Stimulated activated CD4-positive, alpha-beta T cell treated with anti-CD3 and anti-CD28 coated beads, TNF-alpha, amount 100 ng/mL, for 4 hours (primary cell): ENCODE results near the gene C11orf42.

Experiments used
- DNase-seq, 3 experiments: peaks; one replicate each; pipeline ENCODE4 v3.0.0-alpha.2; 2020; ENCODE audit warnings: low read depth in 3 of 3

Gene C11orf42, protein sequence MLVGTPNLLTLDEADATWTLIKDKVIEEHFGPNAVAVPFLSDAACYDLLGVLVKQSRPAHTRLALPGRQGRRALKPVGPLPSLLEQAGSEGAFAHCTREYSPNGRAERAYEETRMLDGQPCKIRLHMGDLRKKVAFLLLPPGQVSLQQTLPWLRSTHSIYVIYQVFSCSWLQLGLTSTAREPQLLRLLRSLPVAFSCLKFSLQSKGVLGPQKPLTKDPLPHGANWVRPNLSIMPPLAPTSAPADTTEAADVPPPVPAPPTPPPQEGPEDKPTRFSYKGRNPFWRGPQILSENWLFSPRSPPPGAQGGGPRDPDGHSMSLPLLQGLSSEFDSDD

DNA sequence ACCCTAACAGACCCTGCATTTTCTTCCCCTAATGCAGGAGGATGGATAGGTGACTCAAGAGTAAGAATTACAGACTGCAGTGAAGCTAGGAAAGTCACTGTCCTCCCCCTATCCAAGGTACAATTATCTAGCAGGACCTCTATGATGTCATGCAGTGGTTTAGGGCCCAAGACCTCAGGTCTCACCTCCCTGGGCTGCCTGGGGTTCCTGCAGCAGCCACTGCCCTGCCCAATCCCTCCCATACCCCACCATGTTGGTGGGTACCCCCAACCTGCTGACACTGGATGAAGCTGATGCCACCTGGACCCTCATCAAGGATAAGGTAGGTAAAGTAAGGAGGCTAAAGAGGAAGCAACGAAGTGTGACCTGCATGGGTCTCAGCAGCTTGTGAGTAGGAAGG lies at the start of gene C11orf42:
Gene C11orf42, plus strand, starts transcription at position 192 of the 400 bp plus-strand sequence. Its CDS starts 59 bp downstream, at position 251.
- no peak for DNase-seq

DNA sequence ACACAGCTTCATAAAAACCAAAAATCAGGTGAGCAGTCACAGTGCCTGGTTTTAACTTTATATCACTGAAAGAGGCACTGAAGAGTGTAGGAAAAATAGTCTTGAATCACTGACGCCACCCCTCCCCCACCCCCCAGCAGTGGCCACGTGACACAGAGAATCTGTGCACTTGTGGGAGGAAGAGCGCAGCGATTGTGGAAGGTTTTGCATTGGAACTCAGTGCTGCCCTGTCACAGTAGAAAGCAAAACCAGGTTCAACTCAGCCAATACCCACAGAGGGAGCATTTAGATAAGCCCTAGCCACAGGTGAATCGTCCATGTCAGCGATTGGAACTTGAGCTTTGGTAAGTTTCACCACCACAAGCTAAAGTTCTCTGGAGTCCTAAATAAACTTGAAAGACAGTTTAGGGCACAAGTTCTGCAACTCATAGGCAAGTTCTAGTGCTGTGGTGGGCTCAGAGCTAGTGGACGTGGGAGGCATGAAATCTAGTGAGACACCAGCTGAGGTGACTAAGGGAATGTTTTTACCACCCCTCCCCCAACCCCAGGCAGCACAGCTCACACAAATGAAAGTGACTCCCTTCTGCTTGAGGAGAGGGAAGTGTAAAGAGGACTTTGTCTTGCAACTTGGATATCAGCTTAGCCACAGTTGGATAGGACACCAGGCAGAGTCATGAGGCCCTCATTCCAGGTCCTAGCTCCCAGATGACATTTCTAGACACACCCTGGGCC lies 48.6 kb upstream of the C11orf42 start:
- no peak for DNase-seq

DNA sequence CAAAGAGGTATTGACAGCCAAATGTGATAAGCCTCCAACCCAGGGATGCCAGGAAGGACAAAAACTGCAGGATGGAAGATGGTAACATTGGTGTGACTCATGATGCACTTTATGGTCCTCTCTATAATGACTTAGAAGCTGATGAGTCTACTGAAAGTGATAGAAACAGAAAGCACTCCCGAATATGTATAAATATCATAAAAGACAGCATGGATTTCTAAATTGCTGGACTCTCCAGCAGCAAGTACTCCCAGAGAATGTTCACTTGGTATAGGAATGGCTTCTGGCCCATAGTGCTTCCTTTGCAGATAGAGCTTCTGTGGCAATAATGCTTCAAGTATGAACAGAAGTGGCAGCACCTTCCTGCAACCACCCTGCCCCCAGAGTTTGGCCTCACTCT lies 35.1 kb upstream of the C11orf42 start, which contains the start of gene OR52B2:
Gene OR52B2, minus strand, starts transcription at position 101 of the 400 bp plus-strand sequence. Its CDS starts 0 bp downstream, at position 101.
- DNase-seq: no peak

DNA sequence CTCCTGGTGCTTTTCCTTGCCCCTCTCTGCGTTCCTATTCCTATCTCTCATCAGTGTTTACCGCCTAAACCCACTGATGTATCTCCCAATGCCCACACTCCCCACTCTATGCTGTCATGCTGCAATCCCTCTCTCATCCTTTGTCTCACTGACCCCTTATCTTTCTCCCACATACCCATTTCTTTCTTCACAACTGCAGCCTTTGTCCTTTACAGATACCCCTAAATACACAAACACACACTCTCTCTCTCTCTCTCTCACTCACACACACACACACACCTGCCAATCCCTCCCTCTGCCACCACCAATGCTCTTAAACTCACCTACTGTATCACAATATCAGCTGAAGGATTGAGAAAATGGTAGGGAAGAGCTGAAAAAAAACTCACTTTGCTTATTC lies 29.9 kb upstream of the C11orf42 start:
- DNase-seq: no peak

DNA sequence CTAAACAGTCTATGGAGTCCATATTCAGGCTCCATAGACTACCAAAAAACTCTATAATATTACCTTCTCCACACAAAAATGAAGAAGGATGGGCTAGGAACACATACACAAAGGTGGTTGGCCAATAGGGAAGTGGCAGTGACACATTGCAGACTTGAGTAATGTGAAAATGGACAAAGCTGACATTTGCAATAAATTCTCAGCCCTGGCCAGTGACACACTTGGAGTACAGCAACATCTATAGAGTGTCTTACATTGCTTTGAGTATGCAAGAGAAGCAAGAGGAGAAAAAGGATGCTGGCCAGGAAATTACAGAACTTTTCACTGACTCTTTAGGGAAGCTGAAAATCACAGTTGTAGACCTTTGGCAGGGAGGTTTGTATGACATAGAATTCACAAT lies 13.6 kb upstream of the C11orf42 start:
- no peak for DNase-seq

DNA sequence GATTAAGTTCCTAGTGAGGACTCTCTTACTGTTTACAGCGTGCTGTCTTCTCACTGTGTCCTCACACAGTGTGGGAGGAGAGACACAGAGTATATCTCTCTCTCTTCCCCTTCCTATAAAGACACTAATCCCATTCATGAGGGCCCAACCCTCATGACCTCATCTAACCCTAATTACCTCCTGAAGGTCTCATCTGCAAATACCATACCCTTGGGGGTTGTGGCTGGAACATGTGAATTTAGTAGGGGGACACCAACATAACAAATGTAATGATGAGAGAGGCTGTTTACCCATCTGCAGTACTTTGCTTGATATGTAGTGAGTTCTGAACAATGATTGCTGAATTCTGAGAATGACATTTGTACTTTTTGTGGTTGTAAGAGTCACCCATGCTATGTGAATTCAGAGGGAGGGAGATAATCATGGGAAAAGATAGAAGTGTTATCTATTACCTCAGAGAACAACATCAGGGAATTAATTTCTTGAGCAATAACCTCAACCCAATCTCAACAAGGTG lies 11.2 kb upstream of the C11orf42 start:
- DNase-seq: no peak

DNA sequence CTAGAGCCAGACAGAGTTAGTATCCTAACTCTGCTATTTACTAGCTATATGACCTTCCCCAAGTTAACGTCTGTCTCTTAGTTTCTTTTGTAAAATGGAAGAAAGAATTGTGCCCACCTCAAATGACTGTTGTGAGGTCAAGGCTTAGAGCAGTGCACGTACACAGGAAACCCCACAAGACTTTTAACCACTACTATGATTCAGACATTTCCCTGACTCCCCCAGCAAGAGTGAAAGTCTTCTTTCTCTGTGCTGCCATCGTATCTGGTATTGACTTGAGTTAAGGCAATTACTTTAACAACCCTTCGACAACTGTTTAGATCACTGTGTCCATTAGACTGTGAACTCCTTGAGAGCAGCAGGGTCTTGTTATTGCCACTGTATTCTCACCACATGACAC lies 9.0 kb upstream of the C11orf42 start:
- no peak for DNase-seq

DNA sequence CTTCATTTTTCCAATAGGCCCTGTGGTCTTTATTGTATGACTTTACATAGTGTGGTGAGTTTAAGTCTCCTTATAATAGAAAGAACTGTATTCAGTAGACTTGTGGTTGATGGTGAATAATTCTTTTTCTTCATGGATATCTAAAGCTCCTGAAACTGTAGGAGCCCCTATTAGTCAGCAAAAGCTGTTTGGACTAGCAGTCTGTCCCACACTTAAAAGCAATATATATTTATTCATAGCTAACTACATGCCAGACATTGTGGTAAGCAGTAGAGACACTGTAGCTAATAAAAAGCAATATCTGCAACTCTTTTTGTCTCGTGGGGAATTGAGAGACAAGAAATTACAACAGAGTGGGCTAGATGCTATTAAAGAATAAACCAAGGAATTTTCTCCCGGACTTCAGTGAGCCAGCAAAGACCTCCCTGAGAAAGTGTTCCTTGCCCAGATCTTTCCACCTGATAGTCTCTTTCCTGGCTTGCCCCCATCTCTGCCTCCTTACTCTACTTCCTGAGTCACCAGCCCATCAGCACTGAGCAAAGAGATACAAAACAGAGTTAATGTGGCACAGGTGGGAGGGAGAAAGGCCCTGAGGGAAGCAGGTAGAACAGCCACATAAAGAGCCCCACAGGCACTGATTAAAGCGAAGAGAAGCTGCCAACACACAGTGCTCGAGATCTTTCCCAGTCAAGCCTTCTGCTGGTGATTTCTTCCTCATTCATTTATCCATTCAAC lies 7.7 kb upstream of the C11orf42 start:
- DNase-seq: no peak

DNA sequence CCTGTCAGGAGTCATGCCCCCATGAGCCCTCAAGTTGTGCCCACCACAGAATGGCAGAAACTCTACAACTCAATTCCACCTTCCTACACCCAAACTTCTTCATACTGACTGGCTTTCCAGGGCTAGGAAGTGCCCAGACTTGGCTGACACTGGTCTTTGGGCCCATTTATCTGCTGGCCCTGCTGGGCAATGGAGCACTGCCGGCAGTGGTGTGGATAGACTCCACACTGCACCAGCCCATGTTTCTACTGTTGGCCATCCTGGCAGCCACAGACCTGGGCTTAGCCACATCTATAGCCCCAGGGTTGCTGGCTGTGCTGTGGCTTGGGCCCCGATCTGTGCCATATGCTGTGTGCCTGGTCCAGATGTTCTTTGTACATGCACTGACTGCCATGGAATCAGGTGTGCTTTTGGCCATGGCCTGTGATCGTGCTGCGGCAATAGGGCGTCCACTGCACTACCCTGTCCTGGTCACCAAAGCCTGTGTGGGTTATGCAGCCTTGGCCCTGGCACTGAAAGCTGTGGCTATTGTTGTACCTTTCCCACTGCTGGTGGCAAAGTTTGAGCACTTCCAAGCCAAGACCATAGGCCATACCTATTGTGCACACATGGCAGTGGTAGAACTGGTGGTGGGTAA lies 6.1 kb upstream of the C11orf42 start, which contains the start of gene OR52W1:
Gene OR52W1, plus strand, starts transcription at position 51 of the 637 bp plus-strand sequence. Its CDS starts 0 bp downstream, at position 51.
- DNase-seq: no peak

DNA sequence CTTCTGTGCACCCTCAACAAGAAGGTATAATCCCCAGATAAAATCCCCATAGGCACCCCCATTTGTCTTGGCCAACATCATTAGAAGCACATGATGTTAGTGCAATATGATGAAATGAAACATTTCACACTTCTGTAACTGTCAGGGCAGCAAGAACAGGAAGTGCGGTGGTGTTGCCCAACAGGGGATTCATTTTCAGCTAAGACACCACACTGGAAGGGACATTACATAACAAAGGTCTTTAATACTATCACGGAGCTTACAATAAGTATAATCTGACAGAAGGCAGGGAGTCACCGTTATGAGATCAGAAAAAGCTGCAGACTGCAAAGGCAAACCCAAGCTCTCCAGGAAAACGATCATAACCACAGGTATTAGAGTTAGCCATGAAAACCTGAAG lies 4.4 kb upstream of the C11orf42 start:
- no peak for DNase-seq

DNA sequence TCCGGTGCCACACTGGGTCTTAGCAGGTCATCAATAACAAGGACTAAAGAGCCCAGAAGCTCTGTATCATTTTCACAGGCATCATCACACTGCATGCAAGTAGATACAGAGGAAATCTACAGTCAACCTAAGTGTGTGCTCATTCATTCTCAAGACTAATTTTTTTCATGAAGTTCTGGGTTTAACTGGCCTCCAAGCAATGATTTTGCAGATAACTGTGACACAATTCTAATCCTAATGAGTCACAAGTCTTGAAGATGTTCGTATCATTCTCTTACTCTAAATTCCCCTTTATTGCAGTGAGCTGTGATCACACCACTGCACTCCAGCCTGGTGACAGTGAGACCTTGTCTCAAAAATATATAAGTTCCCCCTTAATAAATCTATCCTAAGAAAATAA lies 3.9 kb upstream of the C11orf42 start:
- no peak for DNase-seq

DNA sequence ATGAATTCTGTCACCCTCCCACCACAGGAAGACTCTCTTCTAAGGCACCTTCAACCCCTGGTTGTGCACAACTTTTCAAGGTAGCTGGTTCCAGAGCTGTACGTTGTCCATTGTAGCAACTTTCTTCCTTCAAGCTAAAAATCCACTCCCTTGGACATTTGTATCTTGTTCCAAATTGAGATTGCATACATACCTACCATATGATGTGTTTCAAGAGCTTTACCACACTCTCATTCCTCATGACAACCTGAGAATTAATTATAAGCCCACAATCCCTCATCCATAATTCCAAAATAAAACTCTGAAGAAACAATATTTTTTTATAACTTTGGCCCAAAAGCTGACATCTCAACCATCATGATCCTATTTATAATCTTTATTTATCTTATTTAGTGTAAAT lies 3.3 kb upstream of the C11orf42 start:
- no peak for DNase-seq

DNA sequence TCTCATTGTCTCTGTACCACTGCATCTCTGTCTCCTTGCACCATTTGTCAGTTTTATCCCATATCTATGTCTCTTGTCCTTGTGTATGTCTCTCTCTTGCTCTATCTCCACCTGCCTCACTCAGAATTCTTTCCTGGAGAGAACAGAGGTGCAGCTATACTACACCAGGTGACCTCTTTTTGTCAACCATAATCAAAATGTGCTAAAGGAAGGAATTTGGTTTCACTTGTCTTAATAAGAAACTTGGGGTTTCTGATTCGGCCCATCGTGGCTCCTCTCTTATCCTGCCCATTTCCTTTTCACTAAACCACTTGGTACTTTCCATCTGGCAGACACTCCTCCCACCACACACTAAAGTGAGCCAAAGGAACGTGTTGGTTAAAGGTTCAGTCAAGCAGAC lies 2.0 kb upstream of the C11orf42 start:
- no peak for DNase-seq

DNA sequence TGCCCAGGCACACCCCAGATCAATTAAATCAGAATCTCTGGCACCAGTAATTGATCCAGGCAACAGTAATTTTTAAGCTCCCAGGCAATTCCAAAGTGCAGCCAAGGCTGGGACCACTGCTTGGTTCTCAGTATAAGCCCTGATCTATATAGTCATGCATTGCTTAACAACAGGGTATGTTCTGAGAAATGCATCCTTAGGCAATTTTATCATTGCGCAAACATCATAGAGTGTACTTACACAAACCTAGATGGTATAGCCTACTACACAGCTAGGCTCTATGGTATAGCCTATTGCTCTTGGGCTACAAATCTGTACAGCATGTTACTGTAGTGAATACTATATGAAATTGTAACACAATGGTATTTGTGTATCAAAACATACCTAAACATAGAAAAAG lies 651 bp upstream of the C11orf42 start:
- no peak for DNase-seq

DNA sequence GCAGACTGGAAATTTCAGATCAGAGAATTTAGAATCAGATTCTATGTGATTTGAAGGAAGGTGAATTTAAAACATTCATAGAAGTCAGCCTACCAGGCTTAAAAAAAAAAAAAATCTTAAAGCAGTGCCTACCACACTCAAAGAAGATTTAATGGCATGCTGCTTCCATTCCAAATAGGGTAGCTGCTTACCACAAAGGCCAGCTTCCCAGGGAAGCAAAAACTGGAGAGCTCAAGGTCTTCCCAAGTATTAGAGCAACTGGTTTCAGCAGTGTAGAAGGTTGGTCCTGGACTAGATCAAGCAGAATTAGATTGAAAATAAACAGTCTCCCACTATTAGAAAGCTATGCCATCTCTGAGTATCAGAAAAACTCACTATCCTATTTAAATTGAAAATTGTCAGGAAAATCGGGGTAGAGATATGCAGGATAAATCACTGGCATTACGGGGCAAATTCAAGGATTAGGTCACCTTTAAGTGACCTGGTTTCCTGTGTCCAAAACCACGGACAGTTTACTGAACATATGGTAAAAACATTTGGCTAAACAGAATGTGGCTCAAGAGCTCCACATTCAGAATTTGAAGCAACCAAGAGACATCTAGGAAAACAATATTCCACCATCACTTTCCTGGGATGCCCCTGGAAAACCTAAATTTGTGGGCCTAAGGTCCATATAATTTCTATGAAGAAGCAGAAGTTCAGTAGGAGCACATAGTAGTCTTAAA lies 1.3 kb downstream of the C11orf42 start:
- DNase-seq: no peak

DNA sequence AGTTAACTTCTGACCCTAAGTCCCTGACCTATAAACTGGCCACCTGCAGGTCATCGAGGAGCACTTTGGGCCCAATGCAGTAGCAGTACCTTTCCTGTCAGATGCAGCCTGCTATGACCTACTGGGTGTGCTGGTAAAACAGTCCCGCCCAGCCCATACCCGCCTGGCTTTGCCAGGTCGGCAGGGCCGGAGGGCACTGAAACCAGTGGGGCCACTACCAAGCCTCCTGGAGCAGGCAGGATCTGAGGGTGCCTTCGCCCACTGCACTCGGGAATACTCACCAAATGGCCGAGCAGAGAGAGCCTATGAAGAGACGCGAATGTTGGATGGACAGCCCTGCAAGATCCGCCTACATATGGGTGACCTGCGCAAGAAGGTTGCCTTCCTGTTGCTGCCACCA lies 4.4 kb downstream of the C11orf42 start:
- no peak for DNase-seq

DNA sequence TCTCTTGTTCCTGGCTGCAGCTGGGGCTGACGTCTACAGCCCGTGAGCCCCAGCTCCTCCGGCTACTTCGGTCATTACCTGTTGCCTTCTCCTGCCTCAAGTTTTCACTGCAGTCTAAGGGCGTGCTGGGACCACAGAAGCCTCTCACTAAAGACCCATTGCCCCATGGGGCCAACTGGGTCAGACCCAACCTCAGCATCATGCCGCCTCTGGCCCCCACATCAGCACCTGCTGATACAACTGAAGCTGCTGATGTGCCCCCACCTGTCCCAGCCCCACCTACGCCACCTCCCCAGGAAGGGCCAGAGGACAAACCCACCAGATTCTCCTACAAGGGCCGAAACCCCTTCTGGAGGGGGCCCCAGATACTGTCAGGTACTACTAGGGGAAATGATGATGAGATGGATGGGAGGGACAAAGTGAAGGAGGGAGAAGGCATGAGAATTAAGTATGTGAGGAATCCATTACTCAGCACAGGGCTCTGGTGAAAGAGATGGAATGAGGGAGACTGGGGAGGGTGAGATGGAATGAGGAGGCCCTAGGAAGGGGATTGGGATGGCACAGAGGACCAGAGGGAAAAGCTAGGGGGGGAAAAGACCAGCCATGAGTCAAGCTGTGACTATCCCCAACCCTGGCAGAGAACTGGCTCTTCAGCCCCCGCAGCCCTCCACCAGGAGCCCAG lies 5.1 kb downstream of the C11orf42 start:
- DNase-seq: no peak

DNA sequence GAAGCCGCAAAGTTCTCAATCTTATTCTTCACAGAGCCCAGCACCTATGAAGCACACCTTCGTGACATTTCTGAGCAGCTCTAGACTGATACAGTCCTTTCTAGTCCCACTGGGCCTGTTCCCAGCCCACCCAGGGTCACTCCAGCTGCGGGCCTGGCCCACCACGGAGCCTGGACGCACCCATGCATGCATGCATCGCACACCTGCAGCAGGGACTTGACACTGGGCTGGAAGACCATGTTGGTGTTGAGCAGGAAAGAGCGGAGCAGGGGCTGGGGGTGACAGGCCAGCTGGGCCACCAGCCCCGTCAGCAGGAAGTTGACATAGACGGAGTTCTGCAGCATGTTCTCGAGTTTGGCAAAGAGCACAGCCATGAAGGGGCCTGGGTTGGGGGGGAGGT lies 9.2 kb downstream of the C11orf42 start:
- no peak for DNase-seq

DNA sequence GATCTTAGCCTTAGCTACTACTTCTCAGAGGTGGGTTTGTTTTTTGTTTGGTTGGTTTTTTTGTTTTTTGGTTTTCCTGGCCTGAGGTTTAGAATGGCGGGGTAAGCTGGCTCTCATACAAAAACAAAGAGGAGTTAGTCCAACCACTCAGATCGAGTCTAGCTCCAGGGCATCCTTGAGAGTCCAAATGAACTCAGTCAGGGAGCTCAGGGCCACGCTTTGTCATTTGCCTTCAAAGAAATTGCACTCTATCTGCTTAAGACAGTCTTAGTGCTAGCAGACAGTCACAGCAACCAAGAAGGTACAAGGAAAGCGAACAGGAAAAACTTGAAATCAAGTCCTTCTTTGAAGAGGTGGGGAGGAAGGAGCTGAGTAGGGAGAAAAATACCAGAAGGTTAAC lies 11.1 kb downstream of the C11orf42 start:
- DNase-seq: no peak

DNA sequence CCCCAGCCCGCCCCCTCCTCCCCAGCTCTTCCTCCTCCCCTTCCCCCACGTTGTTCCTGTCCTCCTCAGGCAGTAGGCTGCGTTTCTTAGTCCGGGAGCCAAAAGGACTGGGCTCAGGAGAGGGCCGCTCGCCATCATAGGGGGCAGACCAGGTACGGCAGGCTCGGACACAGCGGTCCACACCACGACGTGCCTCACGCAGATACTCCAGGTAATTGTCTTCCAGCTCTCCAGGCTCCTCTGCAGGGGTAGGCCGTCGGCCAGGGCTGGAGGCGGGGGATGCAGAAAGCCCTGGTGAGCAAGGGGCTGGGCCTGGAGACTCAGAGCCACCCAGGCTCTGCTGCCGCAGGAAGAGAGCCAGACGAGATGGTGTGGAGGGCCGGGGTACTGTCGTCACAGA lies 12.4 kb downstream of the C11orf42 start:
- no peak for DNase-seq
